Activated T-cell treated with anti-CD3 and anti-CD28 coated beads, Interleukin-2, amount 50 U/mL, for 24 hours (primary cell): ENCODE results near the gene TEX54.
"Not testable (repeated sequence)": the region's sequence is repeated elsewhere in the genome, so short reads cannot be mapped to it uniquely, and the experiment has no call there.

Source experiments
- DNase-seq: peaks from one replicate; pipeline ENCODE4 v3.0.0-alpha.2; 2020
- H3K27ac Mint-ChIP-seq: 2 replicates; pipeline ENCODE4 v1.8.0; 2020; ENCODE audit warnings: mild to moderate bottlenecking, mixed read lengths
- H3K27me3 Mint-ChIP-seq: 2 replicates; pipeline ENCODE4 v1.8.0; 2020; ENCODE audit warnings: mixed read lengths
- H3K36me3 Mint-ChIP-seq: 2 replicates; pipeline ENCODE4 v1.8.0; 2020; ENCODE audit warnings: low read depth, mixed read lengths
- H3K4me1 Mint-ChIP-seq: 2 replicates; pipeline ENCODE4 v1.8.0; 2020; ENCODE audit warnings: low read depth, mixed read lengths
- H3K4me3 Mint-ChIP-seq: 2 replicates; pipeline ENCODE4 v1.8.0; 2020; ENCODE audit warnings: mild to moderate bottlenecking, moderate library complexity, mixed read lengths
- H3K9me3 Mint-ChIP-seq: 2 replicates; pipeline ENCODE4 v1.8.0; 2020; ENCODE audit warnings: mixed read lengths

Gene TEX54

GRCh38 chr11:62832336-62833234 lies at the start of gene TEX54:
TEX54 (minus strand) TSS chr11:62832841.
- Mint-ChIP-seq H3K9me3 (no peaks in the 10 kb centered on the region), H3K36me3 (peaks cover 77% of the 10 kb centered on the region), H3K4me1 (peaks cover 65% of the 10 kb centered on the region), H3K27me3 (no peaks in the 10 kb centered on the region), H3K27ac (peak within 1 kb of the TSS; percentile 100), H3K4me3 (peak within 1 kb of the TSS; percentile 93)
- no peak for DNase-seq

DNA sequence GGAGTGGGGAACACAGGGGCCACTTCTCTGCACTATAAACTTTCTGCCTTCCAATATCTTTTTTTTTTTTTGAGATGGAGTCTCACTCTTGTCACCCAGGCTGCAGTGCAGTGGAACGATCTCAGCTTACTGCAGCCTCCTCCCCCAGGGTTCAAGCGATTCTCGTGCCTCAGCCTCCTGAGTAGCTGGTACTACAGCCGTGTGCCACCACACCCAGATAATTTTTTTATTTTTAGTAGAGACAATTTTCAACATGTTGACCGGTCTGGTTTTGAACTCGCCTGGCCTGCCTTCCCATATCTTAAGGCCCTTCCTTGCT lies 49.7 kb upstream of the TEX54 start:
- no peaks in the 10 kb centered on the region for H3K9me3 Mint-ChIP-seq
- H3K4me3 Mint-ChIP-seq, result peak overlapping the region; percentile 99
- H3K27me3 Mint-ChIP-seq, result no peaks in the 10 kb centered on the region
- H3K4me1 Mint-ChIP-seq, result peaks cover 53% of the 10 kb centered on the region
- peaks cover 95% of the 10 kb centered on the region for H3K36me3 Mint-ChIP-seq
- H3K27ac Mint-ChIP-seq, result peak overlapping the region; percentile 100
- DNase-seq, result no peak

GRCh38 chr11:62881579-62882430 lies 49.2 kb upstream of the TEX54 start:
- H3K4me3 Mint-ChIP-seq, result peak overlapping the region; percentile 99
- peaks cover 95% of the 10 kb centered on the region for H3K36me3 Mint-ChIP-seq
- peak overlapping the region; percentile 100 for H3K27ac Mint-ChIP-seq
- H3K4me1 Mint-ChIP-seq, result peaks cover 50% of the 10 kb centered on the region
- H3K27me3 Mint-ChIP-seq, result no peaks in the 10 kb centered on the region
- peak; percentile 96 for DNase-seq
- no peaks in the 10 kb centered on the region for H3K9me3 Mint-ChIP-seq

DNA sequence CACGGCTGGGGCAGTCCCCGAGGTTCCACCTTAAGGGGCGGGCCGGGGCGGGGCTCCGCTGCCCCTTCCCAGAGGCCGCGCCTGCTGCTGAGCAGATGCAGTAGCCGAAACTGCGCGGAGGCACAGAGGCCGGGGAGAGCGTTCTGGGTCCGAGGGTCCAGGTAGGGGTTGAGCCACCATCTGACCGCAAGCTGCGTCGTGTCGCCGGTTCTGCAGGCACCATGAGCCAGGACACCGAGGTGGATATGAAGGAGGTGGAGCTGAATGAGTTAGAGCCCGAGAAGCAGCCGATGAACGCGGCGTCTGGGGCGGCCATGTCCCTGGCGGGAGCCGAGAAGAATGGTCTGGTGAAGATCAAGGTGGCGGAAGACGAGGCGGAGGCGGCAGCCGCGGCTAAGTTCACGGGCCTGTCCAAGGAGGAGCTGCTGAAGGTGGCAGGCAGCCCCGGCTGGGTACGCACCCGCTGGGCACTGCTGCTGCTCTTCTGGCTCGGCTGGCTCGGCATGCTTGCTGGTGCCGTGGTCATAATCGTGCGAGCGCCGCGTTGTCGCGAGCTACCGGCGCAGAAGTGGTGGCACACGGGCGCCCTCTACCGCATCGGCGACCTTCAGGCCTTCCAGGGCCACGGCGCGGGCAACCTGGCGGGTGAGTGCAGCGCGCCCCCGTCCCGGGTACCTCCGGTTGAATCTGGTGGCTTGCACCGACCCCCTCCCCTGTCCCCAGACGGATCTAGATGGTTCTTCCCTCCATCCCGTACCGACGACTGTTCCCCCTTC lies 48.4 kb upstream of the TEX54 start, which contains the start of gene SLC3A2:
Gene SLC3A2 (plus strand): TSS at position 94 of the 776 bp plus-strand sequence. CDS start 128 bp downstream, at position 222.
- Mint-ChIP-seq H3K27ac (peak within 1 kb of the TSS; percentile 100), H3K9me3 (no peaks in the 10 kb centered on the region), H3K27me3 (no peaks in the 10 kb centered on the region), H3K4me1 (peaks cover 47% of the 10 kb centered on the region), H3K4me3 (peak within 1 kb of the TSS; percentile 99), H3K36me3 (peaks cover 94% of the 10 kb centered on the region)
- peak; percentile 92 for DNase-seq

DNA sequence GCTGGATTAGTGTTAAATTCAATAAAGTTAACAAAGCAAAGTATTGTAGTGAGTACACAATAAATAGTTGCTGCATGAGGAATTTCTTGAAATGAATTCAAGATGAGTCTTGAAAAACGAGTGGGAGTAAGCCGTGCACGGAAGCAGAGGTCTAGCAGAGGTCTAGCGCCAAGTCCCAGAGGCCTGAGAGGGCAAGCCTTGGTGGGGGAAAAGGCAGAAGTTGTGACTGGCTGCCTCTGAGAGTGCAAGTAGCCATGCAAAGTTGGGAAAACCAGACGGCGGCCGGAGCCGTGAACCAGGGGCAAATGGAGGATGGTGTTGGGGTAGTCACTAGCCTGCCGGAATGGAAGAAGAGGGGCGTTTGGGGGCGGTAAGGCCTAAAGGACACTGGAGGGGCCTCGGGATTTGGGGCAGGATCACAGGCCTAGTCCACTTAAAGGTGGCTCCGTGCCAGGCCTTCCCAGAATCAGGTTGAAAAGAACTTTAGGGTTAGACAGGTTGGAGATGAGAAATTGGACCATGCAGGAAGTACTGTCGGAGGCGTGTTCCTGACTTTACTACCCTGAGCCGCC lies 47.7 kb upstream of the TEX54 start:
- peak overlapping the region; percentile 99 for H3K4me3 Mint-ChIP-seq
- no peak for DNase-seq
- peaks cover 41% of the 10 kb centered on the region for H3K4me1 Mint-ChIP-seq
- peak overlapping the region; percentile 100 for H3K27ac Mint-ChIP-seq
- H3K9me3 Mint-ChIP-seq, result no peaks in the 10 kb centered on the region
- H3K36me3 Mint-ChIP-seq, result peaks cover 90% of the 10 kb centered on the region
- no peaks in the 10 kb centered on the region for H3K27me3 Mint-ChIP-seq

GRCh38 chr11:62879235-62879978 lies 46.8 kb upstream of the TEX54 start:
- DNase-seq, result no peak
- no peaks in the 10 kb centered on the region for H3K27me3 Mint-ChIP-seq
- H3K9me3 Mint-ChIP-seq, result no peaks in the 10 kb centered on the region
- H3K4me3 Mint-ChIP-seq, result peak overlapping the region; percentile 99
- peak overlapping the region; percentile 100 for H3K27ac Mint-ChIP-seq
- peaks cover 34% of the 10 kb centered on the region for H3K4me1 Mint-ChIP-seq
- peaks cover 91% of the 10 kb centered on the region for H3K36me3 Mint-ChIP-seq

GRCh38 chr11:62876712-62877111 lies 44.1 kb upstream of the TEX54 start:
- H3K27me3 Mint-ChIP-seq, result no peaks in the 10 kb centered on the region
- H3K4me3 Mint-ChIP-seq, result no peak overlapping the region
- no peak overlapping the region for H3K27ac Mint-ChIP-seq
- H3K4me1 Mint-ChIP-seq, result peaks cover 16% of the 10 kb centered on the region
- peaks cover 78% of the 10 kb centered on the region for H3K36me3 Mint-ChIP-seq
- no peaks in the 10 kb centered on the region for H3K9me3 Mint-ChIP-seq
- no peak for DNase-seq

DNA sequence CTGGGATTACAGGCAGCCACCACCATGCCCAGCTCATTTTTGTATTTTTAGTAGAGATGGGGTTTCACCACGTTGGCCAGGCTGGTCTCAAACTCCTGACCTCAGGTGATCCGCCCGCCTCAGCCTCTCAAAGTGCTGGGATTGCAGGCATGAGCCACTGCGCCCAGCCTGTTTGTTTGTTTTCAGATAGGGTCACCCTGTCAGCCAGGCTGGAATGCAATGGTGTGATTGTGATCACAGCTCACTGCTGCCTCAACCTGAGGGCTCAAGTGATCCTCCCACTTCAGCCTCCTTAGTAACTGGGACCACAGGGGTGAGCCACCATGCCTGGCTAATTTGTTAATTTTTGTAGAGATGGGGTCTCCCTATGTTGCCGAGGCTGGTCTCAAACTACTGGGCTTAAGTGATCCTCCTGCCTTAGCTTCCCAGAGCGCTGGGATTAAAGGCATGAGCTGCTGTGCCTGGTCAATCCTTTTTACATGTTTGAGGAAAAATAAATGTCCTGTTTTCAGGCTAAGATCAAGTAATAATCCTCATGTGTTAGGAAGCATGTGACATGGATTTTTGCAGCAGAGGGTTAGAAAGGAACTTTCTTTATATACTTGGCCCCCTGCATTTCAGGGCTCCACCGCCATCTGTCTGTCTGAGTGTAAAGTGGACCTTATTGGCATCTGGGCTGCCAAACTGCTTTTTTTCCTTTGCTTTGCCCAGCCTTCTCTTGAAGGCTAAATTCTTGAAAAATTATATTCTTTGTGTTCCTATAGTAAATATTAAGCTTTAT lies 43.2 kb upstream of the TEX54 start:
- no peak for DNase-seq
- H3K4me3 Mint-ChIP-seq, result no peak overlapping the region
- H3K27me3 Mint-ChIP-seq, result no peaks in the 10 kb centered on the region
- H3K27ac Mint-ChIP-seq, result no peak overlapping the region
- peaks cover 73% of the 10 kb centered on the region for H3K36me3 Mint-ChIP-seq
- H3K9me3 Mint-ChIP-seq, result no peaks in the 10 kb centered on the region
- H3K4me1 Mint-ChIP-seq, result peaks cover 16% of the 10 kb centered on the region

GRCh38 chr11:62874851-62875250 lies 42.2 kb upstream of the TEX54 start:
- peaks cover 9% of the 10 kb centered on the region for H3K4me1 Mint-ChIP-seq
- no peaks in the 10 kb centered on the region for H3K27me3 Mint-ChIP-seq
- no peak overlapping the region for H3K27ac Mint-ChIP-seq
- H3K36me3 Mint-ChIP-seq, result peaks cover 63% of the 10 kb centered on the region
- H3K9me3 Mint-ChIP-seq, result no peaks in the 10 kb centered on the region
- no peak overlapping the region for H3K4me3 Mint-ChIP-seq
- DNase-seq, result no peak

DNA sequence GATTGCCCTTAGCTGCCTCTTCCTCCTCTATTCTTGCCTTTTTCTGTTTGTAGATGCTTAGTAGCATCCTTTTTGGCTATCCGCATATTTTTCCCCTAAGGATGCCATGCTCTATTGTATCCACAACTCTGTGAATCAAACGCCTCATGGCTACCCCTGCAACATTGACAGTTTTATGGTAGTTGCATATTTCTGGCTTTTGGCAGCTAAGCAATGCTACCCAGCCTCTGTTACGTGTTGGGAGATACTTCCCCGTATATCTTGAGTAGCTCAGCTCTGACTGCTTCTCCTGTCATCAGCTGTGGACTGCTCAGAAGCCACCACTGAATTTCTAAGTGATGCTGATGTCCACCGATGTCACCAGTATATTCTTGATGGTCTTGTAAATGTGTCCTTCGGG lies 33.0 kb upstream of the TEX54 start:
- no peak for DNase-seq
- Mint-ChIP-seq H3K9me3 (no peaks in the 10 kb centered on the region), H3K4me1 (peaks cover 22% of the 10 kb centered on the region), H3K4me3 (no peak overlapping the region), H3K27me3 (no peaks in the 10 kb centered on the region), H3K27ac (no peak overlapping the region), H3K36me3 (peaks cover 30% of the 10 kb centered on the region)

DNA sequence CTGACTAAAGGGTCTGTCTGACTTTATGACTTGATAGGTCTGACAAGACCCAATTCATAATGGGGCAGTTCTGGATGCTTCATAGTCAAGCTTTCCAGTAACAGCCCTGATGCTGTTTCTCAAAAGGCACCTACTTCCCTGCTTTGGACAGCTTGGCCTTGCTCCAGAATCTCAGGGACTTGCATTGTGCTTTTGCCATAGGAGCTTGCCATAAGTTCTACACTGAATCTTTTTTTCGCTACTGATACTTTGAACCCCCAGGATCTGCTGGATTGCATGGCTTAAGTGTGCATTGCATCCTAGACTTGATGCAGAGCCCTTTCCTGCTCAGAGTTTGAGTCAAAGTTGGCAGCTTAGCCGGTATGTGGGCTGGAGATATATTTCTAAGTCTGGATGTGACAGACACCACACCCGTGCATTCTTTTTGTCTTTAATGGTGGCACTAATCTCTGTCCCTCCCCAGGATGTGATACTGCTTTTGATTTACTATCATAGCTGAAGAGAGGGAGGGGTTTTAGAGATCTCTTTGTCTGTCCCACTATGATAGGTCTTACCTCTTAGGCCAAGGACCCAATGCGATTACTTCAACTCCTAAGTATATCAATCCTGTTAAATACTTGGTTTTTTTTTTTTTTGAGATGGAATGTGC lies 31.2 kb upstream of the TEX54 start:
- H3K4me1 Mint-ChIP-seq, result peaks cover 35% of the 10 kb centered on the region
- no peaks in the 10 kb centered on the region for H3K9me3 Mint-ChIP-seq
- no peak overlapping the region for H3K4me3 Mint-ChIP-seq
- peaks cover 43% of the 10 kb centered on the region for H3K36me3 Mint-ChIP-seq
- DNase-seq, result no peak
- no peak overlapping the region for H3K27ac Mint-ChIP-seq
- H3K27me3 Mint-ChIP-seq, result no peaks in the 10 kb centered on the region

DNA sequence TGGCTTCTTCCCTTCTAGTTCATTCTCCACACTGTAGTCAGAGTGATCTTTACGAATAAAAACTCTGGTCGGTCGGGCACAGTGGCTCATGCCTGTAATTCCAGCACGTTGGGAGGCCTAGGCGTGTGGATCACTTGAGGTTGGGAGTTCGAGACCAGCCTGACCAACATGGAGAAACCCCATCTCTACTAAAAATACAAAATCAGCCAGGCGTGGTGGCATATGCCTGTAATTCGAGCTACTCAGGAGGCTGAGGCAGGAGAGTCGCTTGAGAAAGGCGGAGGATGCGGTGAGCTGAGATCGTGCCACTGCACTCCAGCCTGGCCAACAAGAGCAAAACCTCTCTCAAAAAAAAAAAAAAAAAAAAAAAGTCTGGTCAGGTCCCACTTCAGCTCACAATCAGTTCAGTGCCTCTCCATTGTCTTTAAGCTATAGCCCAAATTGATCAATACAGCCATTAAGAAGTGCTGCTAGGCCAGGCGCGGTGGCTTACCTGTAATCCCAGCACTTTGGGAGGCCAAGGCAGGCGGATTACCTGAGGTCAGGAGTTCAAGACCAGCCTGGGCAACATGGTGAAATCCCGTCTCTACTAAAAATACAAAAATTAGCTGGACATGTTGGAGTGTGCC lies 29.0 kb upstream of the TEX54 start:
- Mint-ChIP-seq H3K36me3 (peaks cover 56% of the 10 kb centered on the region), H3K27ac (peak overlapping the region; percentile 61), H3K4me1 (peaks cover 49% of the 10 kb centered on the region)
- DNase-seq, H3K27me3 Mint-ChIP-seq, H3K9me3 Mint-ChIP-seq, H3K4me3 Mint-ChIP-seq: not testable (repeated sequence)
